Right atrium auricular region (tissue), 2 donors: ENCODE results near the gene KCNMA1. TPM values are rescaled to one million over a fixed set of nuclear protein-coding genes. Genes with fewer than 3 reads are reported as not detected.

Experiments used
- DNase-seq: peaks from one replicate; pipeline ENCODE4 v3.0.0-alpha.2; 2019; ENCODE audit warnings: low spot score
- H3K27ac ChIP-seq, 2 donors: fragments of 200-600 bp; sonication (generic); 1 replicate in 1 of 2; 2 replicates in 1 of 2; pipeline ENCODE4 v1.5.1; 2016 to 2019
- H3K27me3 ChIP-seq, 2 donors: fragments of 200-600 bp; sonication (generic); one replicate each; pipeline versions ENCODE4 v1.5.1 to v1.6.0; 2017 to 2019
- H3K36me3 ChIP-seq: fragments of 200-600 bp; sonication (generic); one replicate; pipeline ENCODE4 v1.5.1; 2016
- H3K4me1 ChIP-seq, 2 donors: fragments of 200-600 bp; sonication (generic); one replicate each; pipeline versions ENCODE4 v1.5.1 to v1.6.0; 2017 to 2019
- H3K4me3 ChIP-seq, 2 donors: fragments of 200-600 bp; sonication (generic); 1 replicate in 1 of 2; 2 replicates in 1 of 2; pipeline ENCODE4 v1.5.1; 2017 to 2019; ENCODE audit warnings: mild to moderate bottlenecking in 1 of 2, moderate library complexity in 1 of 2
- H3K9me3 ChIP-seq, 2 donors: fragments of 200-600 bp; sonication (generic); one replicate each; pipeline ENCODE4 v1.5.1; 2019
- total RNA-seq, 2 donors: library from RNA; depleted of rRNA; stranded (reverse); fragments of >200 nt; gene quantifications; one replicate each; pipeline ENCODE4 v1.1.0, GENCODE V29; 2016
- TF ChIP-seq, protein P1 (sequence below), 2 donors: fragments of 200-600 bp; sonication (generic); IDR thresholded peaks; one replicate each; pipeline ENCODE4 v1.5.1; 2019; ENCODE audit warnings: antibody characterized with exemption in 2 of 2

KCNMA1 gene
- total RNA-seq, 2 donors from 2014 or later: 2.3 to 3.5 TPM

DNA sequence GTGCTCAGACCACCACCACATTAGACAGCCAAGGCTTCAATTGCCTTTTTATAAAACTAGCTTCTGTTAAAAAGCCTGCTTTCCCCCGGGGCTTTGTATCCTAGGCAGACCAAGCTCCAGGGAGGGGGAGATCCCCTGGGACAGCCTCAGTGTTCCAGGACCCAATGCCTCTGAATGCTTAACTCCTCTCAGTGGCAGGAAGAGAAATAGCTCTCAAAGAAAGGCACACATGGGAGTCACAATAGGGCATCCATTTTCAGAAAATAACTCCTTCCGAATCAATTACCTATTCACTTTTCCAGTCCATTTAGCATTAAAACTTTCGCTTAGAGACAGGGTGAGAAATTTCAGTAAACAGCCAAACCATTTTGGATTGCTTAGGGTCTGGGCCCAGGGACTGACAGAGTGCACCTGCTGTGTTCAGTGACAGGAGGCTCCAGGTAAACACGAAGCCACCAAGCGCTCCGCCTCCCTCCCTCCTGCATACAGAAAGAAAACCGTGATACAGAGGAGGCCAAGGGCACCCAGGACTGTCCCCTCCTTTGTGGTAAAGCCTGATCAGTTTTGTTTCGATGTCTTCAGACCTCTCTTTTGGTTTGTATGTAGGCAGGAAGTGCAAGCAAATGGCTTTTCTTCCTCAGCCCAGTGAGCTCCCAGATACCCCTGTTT, 599.7 kb downstream of the KCNMA1 start:
- Histone ChIP-seq H3K9me3 (no peaks in the 10 kb centered on the region), H3K36me3 (no peaks in the 10 kb centered on the region), H3K4me3 (no peak overlapping the region), H3K4me1 (peaks cover 0 to 5% of the 10 kb centered on the region in 2 donors), H3K27me3 (no peaks in the 10 kb centered on the region), H3K27ac (no peak overlapping the region)
- TF ChIP-seq, protein P1, sequence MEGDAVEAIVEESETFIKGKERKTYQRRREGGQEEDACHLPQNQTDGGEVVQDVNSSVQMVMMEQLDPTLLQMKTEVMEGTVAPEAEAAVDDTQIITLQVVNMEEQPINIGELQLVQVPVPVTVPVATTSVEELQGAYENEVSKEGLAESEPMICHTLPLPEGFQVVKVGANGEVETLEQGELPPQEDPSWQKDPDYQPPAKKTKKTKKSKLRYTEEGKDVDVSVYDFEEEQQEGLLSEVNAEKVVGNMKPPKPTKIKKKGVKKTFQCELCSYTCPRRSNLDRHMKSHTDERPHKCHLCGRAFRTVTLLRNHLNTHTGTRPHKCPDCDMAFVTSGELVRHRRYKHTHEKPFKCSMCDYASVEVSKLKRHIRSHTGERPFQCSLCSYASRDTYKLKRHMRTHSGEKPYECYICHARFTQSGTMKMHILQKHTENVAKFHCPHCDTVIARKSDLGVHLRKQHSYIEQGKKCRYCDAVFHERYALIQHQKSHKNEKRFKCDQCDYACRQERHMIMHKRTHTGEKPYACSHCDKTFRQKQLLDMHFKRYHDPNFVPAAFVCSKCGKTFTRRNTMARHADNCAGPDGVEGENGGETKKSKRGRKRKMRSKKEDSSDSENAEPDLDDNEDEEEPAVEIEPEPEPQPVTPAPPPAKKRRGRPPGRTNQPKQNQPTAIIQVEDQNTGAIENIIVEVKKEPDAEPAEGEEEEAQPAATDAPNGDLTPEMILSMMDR (IDR thresholded peaks at IDR 0.05): no peak
- DNase-seq: no peak

DNA sequence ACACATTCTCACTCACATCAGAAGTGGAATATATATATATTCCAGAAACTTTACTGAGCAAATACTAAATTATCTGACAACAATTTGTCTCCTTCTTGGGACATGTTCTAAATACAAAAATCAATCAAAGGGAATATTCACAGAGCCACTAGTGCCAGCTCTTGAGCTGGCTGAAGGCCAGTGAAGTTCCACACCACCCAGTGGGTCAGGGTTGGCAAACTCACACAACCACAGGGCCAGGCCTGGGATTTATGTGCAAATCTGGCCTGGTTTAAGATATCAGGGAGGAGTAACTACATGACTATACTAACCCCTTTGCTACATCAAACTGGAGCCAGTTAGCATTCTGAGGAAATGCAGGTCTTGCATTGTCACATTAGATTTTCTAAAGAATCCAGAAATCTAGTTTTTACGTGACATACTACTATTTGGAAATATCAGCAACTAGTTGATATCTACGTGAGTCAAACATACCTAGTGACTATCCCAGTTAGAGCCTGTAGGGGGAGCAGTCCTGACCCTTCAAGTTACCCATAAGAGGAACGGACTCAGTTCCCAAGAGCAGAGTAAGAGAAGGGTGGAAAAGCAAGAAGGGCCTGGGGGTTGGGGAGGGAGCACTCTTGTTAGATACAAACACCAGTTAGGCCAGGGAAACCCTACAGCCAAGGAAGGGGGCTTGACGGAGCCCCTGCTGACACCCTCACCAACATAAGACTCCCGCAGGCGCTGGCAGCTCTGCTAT, 600.4 kb downstream of the KCNMA1 start:
- no peak overlapping the region for H3K27ac ChIP-seq
- peaks cover 0 to 5% of the 10 kb centered on the region in 2 donors for H3K4me1 ChIP-seq
- no peak for DNase-seq
- no peaks in the 10 kb centered on the region for H3K36me3 ChIP-seq
- H3K27me3 ChIP-seq: no peaks in the 10 kb centered on the region
- TF ChIP-seq, protein P1 (IDR thresholded peaks at IDR 0.05): peak; percentile 17 to 38
- no peaks in the 10 kb centered on the region for H3K9me3 ChIP-seq
- H3K4me3 ChIP-seq: no peak overlapping the region

DNA sequence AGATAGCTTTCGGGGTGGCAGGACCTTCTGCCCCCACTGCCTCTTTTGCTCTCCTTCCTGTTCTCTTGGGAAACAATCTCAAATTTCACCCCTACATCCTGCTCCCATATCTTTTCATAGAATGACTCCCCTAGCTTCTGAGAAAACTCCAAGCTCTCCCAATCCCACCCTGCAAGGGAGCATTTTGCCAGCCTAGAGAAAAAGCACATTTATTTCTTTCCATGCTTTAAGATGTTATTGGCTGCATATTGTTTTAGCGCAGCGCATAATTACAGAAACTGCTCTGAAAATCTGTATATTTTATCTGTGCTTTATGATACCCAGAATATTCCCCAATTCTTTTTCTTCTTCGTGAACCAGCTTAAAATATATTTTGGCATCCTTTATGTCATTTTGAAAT, 601.3 kb downstream of the KCNMA1 start:
- TF ChIP-seq, protein P1 (IDR thresholded peaks at IDR 0.05): no peak
- Histone ChIP-seq H3K27me3 (no peaks in the 10 kb centered on the region), H3K4me1 (no peaks in the 10 kb centered on the region), H3K27ac (no peak overlapping the region), H3K36me3 (no peaks in the 10 kb centered on the region), H3K9me3 (no peaks in the 10 kb centered on the region), H3K4me3 (no peak overlapping the region)
- no peak for DNase-seq

DNA sequence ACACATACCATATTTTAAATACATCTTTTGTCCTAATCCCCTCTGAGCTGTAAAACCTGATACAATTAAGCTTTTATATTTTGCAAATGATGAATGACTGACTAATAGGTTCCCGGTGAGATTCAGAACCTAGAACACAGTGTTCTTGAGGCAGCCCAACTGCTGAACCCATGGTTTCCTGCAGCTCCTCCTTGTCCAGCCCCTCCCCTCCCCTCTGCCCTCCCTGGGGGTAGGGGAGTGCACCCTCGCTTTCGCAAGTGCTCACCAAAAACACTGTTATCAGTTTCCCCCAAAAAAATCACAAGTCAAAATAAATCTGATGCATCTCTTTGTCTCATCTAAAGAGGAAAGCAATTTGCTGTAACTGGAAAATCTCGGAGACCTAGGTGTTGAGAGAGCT, 602.8 kb downstream of the KCNMA1 start:
- DNase-seq: no peak
- no peak overlapping the region for H3K4me3 ChIP-seq
- TF ChIP-seq, protein P1 (IDR thresholded peaks at IDR 0.05): no peak
- H3K9me3 ChIP-seq: no peaks in the 10 kb centered on the region
- no peaks in the 10 kb centered on the region for H3K27me3 ChIP-seq
- H3K4me1 ChIP-seq: no peaks in the 10 kb centered on the region
- H3K27ac ChIP-seq: no peak overlapping the region
- no peaks in the 10 kb centered on the region for H3K36me3 ChIP-seq

DNA sequence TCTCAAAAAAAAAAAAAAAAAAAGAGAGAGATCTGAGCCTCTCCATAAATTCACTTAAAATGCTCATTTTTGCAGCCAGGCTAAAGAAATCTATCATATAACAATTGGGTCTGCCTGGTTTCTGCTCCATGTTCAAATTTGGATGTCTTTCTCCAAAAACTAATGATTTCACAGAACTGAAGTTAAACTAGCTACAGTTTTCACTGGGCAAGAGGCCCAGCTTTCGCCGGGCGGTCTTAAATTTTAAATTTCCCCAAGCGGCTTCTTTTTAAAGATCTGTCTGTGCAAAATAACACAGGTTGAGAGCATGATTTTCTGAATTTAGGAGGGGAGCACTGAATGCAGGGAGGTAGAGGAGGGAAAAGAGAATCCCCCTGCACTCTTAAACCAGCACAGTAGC, 603.4 kb downstream of the KCNMA1 start:
- no peak for DNase-seq
- H3K36me3 ChIP-seq: no peaks in the 10 kb centered on the region
- no peaks in the 10 kb centered on the region for H3K9me3 ChIP-seq
- H3K4me3 ChIP-seq: no peak overlapping the region
- TF ChIP-seq, protein P1 (IDR thresholded peaks at IDR 0.05): no peak
- H3K27ac ChIP-seq: no peak overlapping the region
- H3K27me3 ChIP-seq: no peaks in the 10 kb centered on the region
- H3K4me1 ChIP-seq: no peaks in the 10 kb centered on the region
